ENCODE data around the gene CAP1.

The CAP1 gene

GRCh38 chr1:40017951-40018575, 22.5 kb upstream of the CAP1 start:
- DNase-seq (ENCODE audit: low read depth), result no peak
- in situ Hi-C loops (cut with HindIII; ENCODE audit: low sequenced_read_pairs), result no loop called here
- TF ChIP-seq, protein P1, sequence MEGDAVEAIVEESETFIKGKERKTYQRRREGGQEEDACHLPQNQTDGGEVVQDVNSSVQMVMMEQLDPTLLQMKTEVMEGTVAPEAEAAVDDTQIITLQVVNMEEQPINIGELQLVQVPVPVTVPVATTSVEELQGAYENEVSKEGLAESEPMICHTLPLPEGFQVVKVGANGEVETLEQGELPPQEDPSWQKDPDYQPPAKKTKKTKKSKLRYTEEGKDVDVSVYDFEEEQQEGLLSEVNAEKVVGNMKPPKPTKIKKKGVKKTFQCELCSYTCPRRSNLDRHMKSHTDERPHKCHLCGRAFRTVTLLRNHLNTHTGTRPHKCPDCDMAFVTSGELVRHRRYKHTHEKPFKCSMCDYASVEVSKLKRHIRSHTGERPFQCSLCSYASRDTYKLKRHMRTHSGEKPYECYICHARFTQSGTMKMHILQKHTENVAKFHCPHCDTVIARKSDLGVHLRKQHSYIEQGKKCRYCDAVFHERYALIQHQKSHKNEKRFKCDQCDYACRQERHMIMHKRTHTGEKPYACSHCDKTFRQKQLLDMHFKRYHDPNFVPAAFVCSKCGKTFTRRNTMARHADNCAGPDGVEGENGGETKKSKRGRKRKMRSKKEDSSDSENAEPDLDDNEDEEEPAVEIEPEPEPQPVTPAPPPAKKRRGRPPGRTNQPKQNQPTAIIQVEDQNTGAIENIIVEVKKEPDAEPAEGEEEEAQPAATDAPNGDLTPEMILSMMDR (IDR thresholded peaks at IDR 0.05; ENCODE audit: low read depth, low read length, missing control alignments), result no peak
- no peak overlapping the region for H3K4me3 ChIP-seq (ENCODE audit: low read depth, low read length)

GRCh38 chr1:40020447-40021085, 20.0 kb upstream of the CAP1 start:
- H3K4me3 ChIP-seq (ENCODE audit: low read depth, low read length), result no peak overlapping the region
- DNase-seq (ENCODE audit: low read depth), result no peak
- in situ Hi-C loops (cut with HindIII; ENCODE audit: low sequenced_read_pairs), result no loop called here
- TF ChIP-seq, protein P1 (IDR thresholded peaks at IDR 0.05; ENCODE audit: low read depth, low read length, missing control alignments), result no peak

DNA sequence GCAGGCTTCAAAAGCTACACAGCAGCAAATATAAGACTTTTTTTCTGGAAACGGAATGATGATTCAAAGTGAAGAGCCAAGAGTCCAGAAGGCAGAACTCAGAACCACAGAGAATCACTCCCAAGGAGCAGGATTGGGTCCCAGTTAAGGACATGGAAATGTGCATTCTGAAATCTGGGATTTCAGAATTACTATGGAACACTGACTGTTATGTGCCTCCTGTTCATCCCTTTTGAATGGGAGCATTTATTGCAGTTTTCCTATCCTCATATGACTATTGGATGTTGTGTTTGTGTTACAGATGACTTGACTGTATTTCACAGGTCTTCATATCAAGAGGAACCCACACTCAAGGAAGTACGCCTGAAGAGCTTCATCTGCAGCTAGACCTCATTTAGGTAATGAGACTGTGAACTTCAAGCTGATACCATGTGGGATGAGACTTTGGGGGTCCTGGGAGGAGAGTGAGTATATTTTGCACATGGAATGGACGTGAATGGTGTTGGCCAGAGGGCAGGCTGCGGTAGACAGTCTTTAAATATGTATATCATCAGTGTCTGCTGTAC, 17.1 kb upstream of the CAP1 start:
- in situ Hi-C loops (cut with HindIII; ENCODE audit: low sequenced_read_pairs), result no loop called here
- DNase-seq (ENCODE audit: low read depth), result no peak
- TF ChIP-seq, protein P1 (IDR thresholded peaks at IDR 0.05; ENCODE audit: low read depth, low read length, missing control alignments), result no peak
- H3K4me3 ChIP-seq (ENCODE audit: low read depth, low read length), result no peak overlapping the region

DNA sequence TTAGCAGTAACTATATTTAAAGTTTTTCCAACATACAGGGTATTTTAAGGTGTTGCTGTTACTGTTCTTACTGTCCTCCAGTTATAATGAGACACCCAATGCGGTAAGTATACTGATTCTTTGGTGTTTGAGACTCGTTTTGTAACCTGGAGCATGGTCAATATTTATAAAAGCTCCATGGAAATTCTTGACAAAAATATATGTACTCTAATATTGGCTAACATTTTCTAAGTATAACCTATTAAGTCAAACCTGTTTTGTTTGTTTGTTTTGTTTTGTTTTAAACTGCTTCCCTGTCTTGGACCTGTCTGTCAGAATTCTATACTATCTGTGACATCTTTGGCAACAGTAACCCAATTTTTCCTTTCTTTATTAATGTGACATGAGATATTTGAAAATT, 15.9 kb upstream of the CAP1 start:
- TF ChIP-seq, protein P1 (IDR thresholded peaks at IDR 0.05; ENCODE audit: low read depth, low read length, missing control alignments), result no peak
- in situ Hi-C loops (cut with HindIII; ENCODE audit: low sequenced_read_pairs), result no loop called here
- no peak overlapping the region for H3K4me3 ChIP-seq (ENCODE audit: low read depth, low read length)
- DNase-seq (ENCODE audit: low read depth), result no peak

GRCh38 chr1:40027647-40028046, 12.9 kb upstream of the CAP1 start:
- no peak for DNase-seq (ENCODE audit: low read depth)
- H3K4me3 ChIP-seq (ENCODE audit: low read depth, low read length), result no peak overlapping the region
- TF ChIP-seq, protein P1 (IDR thresholded peaks at IDR 0.05; ENCODE audit: low read depth, low read length, missing control alignments), result no peak
- in situ Hi-C loops (cut with HindIII; ENCODE audit: low sequenced_read_pairs), result no loop called here

GRCh38 chr1:40029608-40030007, 10.9 kb upstream of the CAP1 start:
- TF ChIP-seq, protein P1 (IDR thresholded peaks at IDR 0.05; ENCODE audit: low read depth, low read length, missing control alignments), result no peak
- H3K4me3 ChIP-seq (ENCODE audit: low read depth, low read length), result no peak overlapping the region
- in situ Hi-C loops (cut with HindIII; ENCODE audit: low sequenced_read_pairs), result no loop called here
- DNase-seq (ENCODE audit: low read depth), result no peak
